Measurements from ENCODE around the gene MOSMO.

- TF ChIP-seq, protein P1, sequence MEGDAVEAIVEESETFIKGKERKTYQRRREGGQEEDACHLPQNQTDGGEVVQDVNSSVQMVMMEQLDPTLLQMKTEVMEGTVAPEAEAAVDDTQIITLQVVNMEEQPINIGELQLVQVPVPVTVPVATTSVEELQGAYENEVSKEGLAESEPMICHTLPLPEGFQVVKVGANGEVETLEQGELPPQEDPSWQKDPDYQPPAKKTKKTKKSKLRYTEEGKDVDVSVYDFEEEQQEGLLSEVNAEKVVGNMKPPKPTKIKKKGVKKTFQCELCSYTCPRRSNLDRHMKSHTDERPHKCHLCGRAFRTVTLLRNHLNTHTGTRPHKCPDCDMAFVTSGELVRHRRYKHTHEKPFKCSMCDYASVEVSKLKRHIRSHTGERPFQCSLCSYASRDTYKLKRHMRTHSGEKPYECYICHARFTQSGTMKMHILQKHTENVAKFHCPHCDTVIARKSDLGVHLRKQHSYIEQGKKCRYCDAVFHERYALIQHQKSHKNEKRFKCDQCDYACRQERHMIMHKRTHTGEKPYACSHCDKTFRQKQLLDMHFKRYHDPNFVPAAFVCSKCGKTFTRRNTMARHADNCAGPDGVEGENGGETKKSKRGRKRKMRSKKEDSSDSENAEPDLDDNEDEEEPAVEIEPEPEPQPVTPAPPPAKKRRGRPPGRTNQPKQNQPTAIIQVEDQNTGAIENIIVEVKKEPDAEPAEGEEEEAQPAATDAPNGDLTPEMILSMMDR (IDR thresholded peaks at IDR 0.05) = no peak
- no peak for TF ChIP-seq EZH2 (IDR thresholded peaks at IDR 0.05; ENCODE audit: borderline replicate concordance, insufficient read depth, low read depth, low read length, poor library complexity, severe bottlenecking)
Measured at GRCh38 chr16:22003195-22003594, 4.7 kb upstream of the MOSMO start.
